SK-N-SH treated with all-trans-retinoic acid at 6 μM for 48 hours (cell line): ENCODE measurements around the gene CHM.

Experiments used
- ARNTL ChIP-seq: fragments of 450-650 bp; formaldehyde crosslinking; IDR thresholded peaks from 2 replicates; pipeline ENCODE4 v1.5.0; 2020; ENCODE audit warnings: low read depth, mild to moderate bottlenecking, moderate library complexity, borderline replicate concordance
- BACH2 ChIP-seq: fragments of 250-450 bp; sonication (Bioruptor Pico); IDR thresholded peaks from 2 replicates; pipeline ENCODE4 v1.9.0; 2021; ENCODE audit warnings: mild to moderate bottlenecking, borderline replicate concordance
- CREB5 ChIP-seq: fragments of 250-450 bp; sonication (Bioruptor Pico); IDR thresholded peaks from 2 replicates; pipeline ENCODE4 v1.5.1; 2020; ENCODE audit warnings: low read depth, mild to moderate bottlenecking, moderate library complexity
- CSRNP3 ChIP-seq: fragments of 250-450 bp; sonication (Bioruptor Pico); IDR thresholded peaks from 2 replicates; pipeline ENCODE4 v1.5.1; 2021; ENCODE audit warnings: mild to moderate bottlenecking, moderate library complexity
- ESRRG ChIP-seq: fragments of 250-450 bp; sonication (Bioruptor Pico); IDR thresholded peaks from 2 replicates; pipeline ENCODE4 v1.6.1; 2021; ENCODE audit warnings: mild to moderate bottlenecking
- GLIS3 ChIP-seq: fragments of 250-450 bp; sonication (Bioruptor Pico); IDR thresholded peaks from 2 replicates; pipeline ENCODE4 v1.5.0; 2020; ENCODE audit warnings: mild to moderate bottlenecking, moderate library complexity
- ISL1 ChIP-seq: fragments of 250-450 bp; sonication (Bioruptor Pico); IDR thresholded peaks from 2 replicates; pipeline ENCODE4 v2.1.2; 2022; ENCODE audit warnings: mild to moderate bottlenecking, moderate library complexity
- PATZ1 ChIP-seq: fragments of 250-450 bp; sonication (Bioruptor Pico); IDR thresholded peaks from 2 replicates; pipeline ENCODE4 v1.8.0; 2020; ENCODE audit warnings: mild to moderate bottlenecking, moderate library complexity, borderline replicate concordance
- POU6F1 ChIP-seq: fragments of 250-450 bp; sonication (Bioruptor Pico); IDR thresholded peaks from 2 replicates; pipeline ENCODE4 v1.8.0; 2021; ENCODE audit warnings: low read depth, mild to moderate bottlenecking, moderate library complexity, borderline replicate concordance
- RARB ChIP-seq: fragments of 250-450 bp; sonication (Bioruptor Pico); IDR thresholded peaks from 2 replicates; pipeline ENCODE4 v1.8.0; 2021; ENCODE audit warnings: mild to moderate bottlenecking, moderate library complexity
- ZFP3 ChIP-seq: fragments of 250-450 bp; sonication (Bioruptor Pico); IDR thresholded peaks from 2 replicates; pipeline ENCODE4 v1.5.0; 2020; ENCODE audit warnings: mild to moderate bottlenecking, moderate library complexity
- ZFP30 ChIP-seq: fragments of 450-650 bp; formaldehyde crosslinking; IDR thresholded peaks from 2 replicates; pipeline ENCODE4 v1.5.0; 2022; ENCODE audit warnings: mild to moderate bottlenecking, moderate library complexity
- ZNF565 ChIP-seq: fragments of 450-650 bp; formaldehyde crosslinking; conservative IDR thresholded peaks from 2 replicates; pipeline ENCODE4 v1.5.0; 2020; ENCODE audit warnings: low read depth, mild to moderate bottlenecking, moderate library complexity

- TF ChIP-seq ESRRG (CRISPR knock-in tag) (no peak), ZFP3 (CRISPR knock-in tag) (no peak), ARNTL (CRISPR knock-in tag) (no peak), ZNF565 (no peak), GLIS3 (CRISPR knock-in tag) (no peak), ISL1 (CRISPR knock-in tag) (no peak), RARB (CRISPR knock-in tag) (no peak), ZFP30 (CRISPR knock-in tag) (no peak), PATZ1 (CRISPR knock-in tag) (no peak), CSRNP3 (CRISPR knock-in tag) (no peak), POU6F1 (CRISPR knock-in tag) (no peak), BACH2 (CRISPR knock-in tag) (no peak), CREB5 (CRISPR knock-in tag) (no peak)
Measured at GRCh38 chrX:85836868-85837267, 210.5 kb downstream of the CHM start.
